C4-2B (cell line): ENCODE data around the gene GCNT3.

ENCODE experiments used
- H3K27ac ChIP-seq: fragments of 450-650 bp; 2 replicates; pipeline ENCODE4 v1.5.1; 2017
- ZFX ChIP-seq: fragments of 450-650 bp; IDR thresholded peaks from 2 replicates; pipeline ENCODE4 v1.6.1; 2017
- TF ChIP-seq, protein P1 (sequence below): fragments of 450-650 bp; conservative IDR thresholded peaks from 2 replicates; pipeline ENCODE4 v1.5.1; 2017; ENCODE audit warnings: mild to moderate bottlenecking

The GCNT3 gene

DNA sequence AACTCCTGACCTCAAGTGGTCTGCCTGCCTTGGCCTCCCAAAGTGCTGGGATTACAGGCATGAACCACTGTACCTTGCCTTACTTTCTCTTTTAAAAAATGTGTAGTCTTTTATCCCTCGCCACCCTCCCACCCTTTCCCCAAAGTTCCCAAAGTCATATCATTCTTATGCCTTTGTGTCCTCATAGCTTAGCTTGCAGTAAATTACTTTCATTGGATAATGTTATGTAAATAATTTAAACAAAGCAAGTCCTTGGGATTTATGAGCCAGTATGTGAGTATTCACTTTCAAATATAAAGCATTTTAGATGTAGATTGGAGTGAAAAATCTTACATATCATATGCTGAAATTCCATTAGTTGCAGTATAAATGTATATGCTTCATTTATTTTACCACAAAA is 34.7 kb downstream of the GCNT3 start:
- TF ChIP-seq, protein P1, sequence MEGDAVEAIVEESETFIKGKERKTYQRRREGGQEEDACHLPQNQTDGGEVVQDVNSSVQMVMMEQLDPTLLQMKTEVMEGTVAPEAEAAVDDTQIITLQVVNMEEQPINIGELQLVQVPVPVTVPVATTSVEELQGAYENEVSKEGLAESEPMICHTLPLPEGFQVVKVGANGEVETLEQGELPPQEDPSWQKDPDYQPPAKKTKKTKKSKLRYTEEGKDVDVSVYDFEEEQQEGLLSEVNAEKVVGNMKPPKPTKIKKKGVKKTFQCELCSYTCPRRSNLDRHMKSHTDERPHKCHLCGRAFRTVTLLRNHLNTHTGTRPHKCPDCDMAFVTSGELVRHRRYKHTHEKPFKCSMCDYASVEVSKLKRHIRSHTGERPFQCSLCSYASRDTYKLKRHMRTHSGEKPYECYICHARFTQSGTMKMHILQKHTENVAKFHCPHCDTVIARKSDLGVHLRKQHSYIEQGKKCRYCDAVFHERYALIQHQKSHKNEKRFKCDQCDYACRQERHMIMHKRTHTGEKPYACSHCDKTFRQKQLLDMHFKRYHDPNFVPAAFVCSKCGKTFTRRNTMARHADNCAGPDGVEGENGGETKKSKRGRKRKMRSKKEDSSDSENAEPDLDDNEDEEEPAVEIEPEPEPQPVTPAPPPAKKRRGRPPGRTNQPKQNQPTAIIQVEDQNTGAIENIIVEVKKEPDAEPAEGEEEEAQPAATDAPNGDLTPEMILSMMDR = no peak
- no peak for TF ChIP-seq ZFX
- no peak overlapping the region for H3K27ac ChIP-seq

DNA sequence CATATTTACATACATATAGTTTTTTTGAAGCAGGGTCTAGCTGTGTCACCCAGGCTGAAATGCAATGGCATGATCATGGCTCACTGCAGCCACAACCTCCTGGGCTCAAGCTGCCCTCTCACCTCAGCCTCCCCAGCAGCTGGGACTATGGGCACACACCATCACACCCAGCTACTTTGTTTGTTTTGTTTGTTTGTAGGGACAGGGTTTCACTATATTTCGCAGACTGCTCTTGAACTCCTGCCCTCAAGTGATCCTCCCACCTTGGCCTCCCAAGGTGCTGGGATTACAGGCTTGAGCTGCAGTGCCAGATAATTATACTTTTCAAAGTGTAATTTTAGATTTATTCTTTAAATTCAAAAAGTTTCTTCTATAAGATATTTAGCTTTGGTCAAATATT is 35.5 kb downstream of the GCNT3 start:
- no peak for TF ChIP-seq ZFX
- TF ChIP-seq, protein P1 = no peak

GRCh38 chr15:59649603-59650002 is 38.0 kb downstream of the GCNT3 start:
- TF ChIP-seq, protein P1 = no peak
- no peak for TF ChIP-seq ZFX
- no peak overlapping the region for H3K27ac ChIP-seq

More for the DNA sequence above, 35.5 kb downstream of the GCNT3 start:
- no peak overlapping the region for H3K27ac ChIP-seq

GRCh38 chr15:59654046-59654445 is 42.5 kb downstream of the GCNT3 start:
- TF ChIP-seq, protein P1 = no peak
- TF ChIP-seq ZFX = no peak
- H3K27ac ChIP-seq = no peak overlapping the region

GRCh38 chr15:59656897-59657634 is 45.5 kb downstream of the GCNT3 start, which contains the start of gene GTF2A2:
GTF2A2 (minus strand) TSS chr15:59657515; CDS start chr15:59652277, 5,238 bp downstream.
- TF ChIP-seq ZFX = peak; percentile 86
- TF ChIP-seq, protein P1 = no peak
- peak within 1 kb of the TSS; percentile 95 for H3K27ac ChIP-seq

GRCh38 chr15:59657635-59658125 is 46.1 kb downstream of the GCNT3 start:
- no peak for TF ChIP-seq ZFX
- TF ChIP-seq, protein P1 = no peak
- H3K27ac ChIP-seq = peak overlapping the region; percentile 95

DNA sequence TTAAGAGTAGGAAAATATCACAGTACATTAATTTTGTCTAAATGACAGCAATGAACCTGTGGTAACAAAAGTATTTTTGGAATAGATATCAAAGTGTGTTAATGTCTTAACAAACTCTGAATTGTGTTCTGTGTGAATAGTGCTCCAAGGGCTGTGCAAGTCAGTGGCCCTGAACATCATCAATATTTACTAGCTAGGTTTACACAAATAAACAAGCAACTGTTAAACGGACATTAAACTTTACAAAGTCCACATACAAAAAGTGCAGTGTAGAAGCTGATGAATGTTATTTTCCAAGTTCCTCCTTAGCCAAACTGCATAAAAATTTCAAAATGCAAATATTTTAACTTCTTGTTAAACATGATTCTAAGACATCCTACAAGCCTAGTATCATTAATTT is 47.8 kb downstream of the GCNT3 start:
- no peak overlapping the region for H3K27ac ChIP-seq
- TF ChIP-seq, protein P1 = no peak
- TF ChIP-seq ZFX = no peak
